DMS53 treated with DMSO at 0.1 percent for 48 hours (cell line): ENCODE data around the gene APBA1.

Source experiments
- DNase-seq: peaks from one replicate; lab custom pipeline; 2025; ENCODE audit not compliant: unreplicated experiment; lab: John Stamatoyannopoulos, UW

Gene APBA1

GRCh38 chr9:69658987-69659675 lies 13.0 kb downstream of the APBA1 start:
- DNase-seq, result no peak

- no peak for DNase-seq
Observed at GRCh38 chr9:69657269-69657668, 14.9 kb downstream of the APBA1 start.

GRCh38 chr9:69655065-69655464 lies 17.1 kb downstream of the APBA1 start:
- DNase-seq, result no peak

- no peak for DNase-seq
Observed at GRCh38 chr9:69653261-69653660, 18.9 kb downstream of the APBA1 start.

GRCh38 chr9:69649566-69650250 lies 22.5 kb downstream of the APBA1 start:
- DNase-seq, result no peak

- no peak for DNase-seq
Observed at GRCh38 chr9:69647804-69648203, 24.4 kb downstream of the APBA1 start.

GRCh38 chr9:69646810-69647209 lies 25.4 kb downstream of the APBA1 start:
- no peak for DNase-seq

GRCh38 chr9:69645488-69645887 lies 26.7 kb downstream of the APBA1 start:
- DNase-seq, result peak; percentile 88

- no peak for DNase-seq
Observed at GRCh38 chr9:69643098-69643497, 29.1 kb downstream of the APBA1 start.

GRCh38 chr9:69637817-69638200 lies 34.4 kb downstream of the APBA1 start:
- no peak for DNase-seq

GRCh38 chr9:69637193-69637816 lies 34.9 kb downstream of the APBA1 start:
- no peak for DNase-seq

GRCh38 chr9:69633716-69634115 lies 38.5 kb downstream of the APBA1 start:
- DNase-seq, result no peak

- no peak for DNase-seq
Observed at GRCh38 chr9:69632768-69633167, 39.4 kb downstream of the APBA1 start.

- DNase-seq, result no peak
Observed at GRCh38 chr9:69627281-69627680, 44.9 kb downstream of the APBA1 start.

- no peak for DNase-seq
Observed at GRCh38 chr9:69623276-69623675, 48.9 kb downstream of the APBA1 start.

GRCh38 chr9:69622676-69623075 lies 49.5 kb downstream of the APBA1 start:
- DNase-seq, result no peak

GRCh38 chr9:69621730-69622460 lies 50.3 kb downstream of the APBA1 start:
- DNase-seq, result no peak

- DNase-seq, result no peak
Observed at GRCh38 chr9:69620731-69621130, 51.4 kb downstream of the APBA1 start.

GRCh38 chr9:69619233-69619632 lies 52.9 kb downstream of the APBA1 start:
- DNase-seq, result no peak

GRCh38 chr9:69617006-69617405 lies 55.2 kb downstream of the APBA1 start:
- DNase-seq, result no peak

- no peak for DNase-seq
Observed at GRCh38 chr9:69615880-69616279, 56.3 kb downstream of the APBA1 start.

- no peak for DNase-seq
Observed at GRCh38 chr9:69611221-69611620, 61.0 kb downstream of the APBA1 start.
